Nephron progenitor cell (in vitro differentiated cells): ENCODE measurements around the gene B9D1.

Source experiments
- DNase-seq: peaks from one replicate; pipeline ENCODE4 v3.0.0; 2021
- H3K27ac Mint-ChIP-seq: 2 replicates; pipeline ENCODE4 v1.8.0; 2021; ENCODE audit warnings: mild to moderate bottlenecking, moderate library complexity, mixed read lengths
- H3K27me3 Mint-ChIP-seq: 2 replicates; pipeline ENCODE4 v1.8.0; 2021; ENCODE audit warnings: mild to moderate bottlenecking, low read depth, mixed read lengths; ENCODE audit not compliant: poor library complexity
- H3K36me3 Mint-ChIP-seq: 2 replicates; pipeline ENCODE4 v1.8.0; 2021; ENCODE audit warnings: low read depth, mixed read lengths
- H3K4me1 Mint-ChIP-seq: 2 replicates; pipeline ENCODE4 v1.8.0; 2021; ENCODE audit warnings: mixed read lengths
- H3K4me3 Mint-ChIP-seq: 2 replicates; pipeline ENCODE4 v1.8.0; 2021; ENCODE audit warnings: mild to moderate bottlenecking, moderate library complexity, mixed read lengths
- H3K9me3 Mint-ChIP-seq: 2 replicates; pipeline ENCODE4 v1.8.0; 2021; ENCODE audit warnings: mild to moderate bottlenecking, moderate library complexity, mixed read lengths
- TF ChIP-seq, protein P1 (sequence below): fragments of 200-600 bp; sonication (generic); IDR thresholded peaks from 2 replicates; pipeline ENCODE4 v1.5.0; 2021; ENCODE audit warnings: antibody characterized with exemption

Gene B9D1

DNA sequence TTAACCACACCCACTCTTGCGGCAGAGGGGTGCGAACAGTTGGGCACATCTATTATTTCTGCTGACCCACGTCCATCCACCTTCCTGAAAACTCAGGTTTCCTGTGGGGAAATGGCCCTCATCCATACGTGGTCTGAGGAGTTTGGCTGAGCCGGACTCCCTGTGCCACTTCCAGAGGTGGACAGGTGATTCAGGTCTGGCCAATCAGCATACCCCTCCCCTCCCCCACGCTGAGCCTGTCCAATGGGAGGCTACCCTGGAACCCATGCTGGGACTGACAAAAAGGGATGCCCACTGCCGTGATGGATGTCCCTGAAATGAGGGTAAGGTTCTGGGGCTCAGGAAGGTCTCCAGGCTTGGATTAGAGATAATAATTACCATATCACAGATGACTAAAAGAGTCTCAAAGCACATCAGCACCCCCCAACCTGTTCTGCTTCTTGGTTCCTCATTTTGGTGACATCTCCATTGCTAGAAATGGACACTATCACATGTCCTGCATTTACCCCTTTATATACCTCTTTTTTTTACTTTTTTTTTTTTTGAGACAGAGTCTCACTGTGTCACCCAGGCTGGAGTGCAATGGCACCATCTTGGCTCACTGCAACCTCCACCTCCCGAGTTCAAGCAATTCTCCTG is 10.5 kb upstream of the B9D1 start:
- H3K4me3 Mint-ChIP-seq = no peak overlapping the region
- no peaks in the 10 kb centered on the region for H3K27me3 Mint-ChIP-seq
- no peaks in the 10 kb centered on the region for H3K36me3 Mint-ChIP-seq
- DNase-seq = no peak
- no peaks in the 10 kb centered on the region for H3K9me3 Mint-ChIP-seq
- H3K27ac Mint-ChIP-seq = no peak overlapping the region
- TF ChIP-seq, protein P1, sequence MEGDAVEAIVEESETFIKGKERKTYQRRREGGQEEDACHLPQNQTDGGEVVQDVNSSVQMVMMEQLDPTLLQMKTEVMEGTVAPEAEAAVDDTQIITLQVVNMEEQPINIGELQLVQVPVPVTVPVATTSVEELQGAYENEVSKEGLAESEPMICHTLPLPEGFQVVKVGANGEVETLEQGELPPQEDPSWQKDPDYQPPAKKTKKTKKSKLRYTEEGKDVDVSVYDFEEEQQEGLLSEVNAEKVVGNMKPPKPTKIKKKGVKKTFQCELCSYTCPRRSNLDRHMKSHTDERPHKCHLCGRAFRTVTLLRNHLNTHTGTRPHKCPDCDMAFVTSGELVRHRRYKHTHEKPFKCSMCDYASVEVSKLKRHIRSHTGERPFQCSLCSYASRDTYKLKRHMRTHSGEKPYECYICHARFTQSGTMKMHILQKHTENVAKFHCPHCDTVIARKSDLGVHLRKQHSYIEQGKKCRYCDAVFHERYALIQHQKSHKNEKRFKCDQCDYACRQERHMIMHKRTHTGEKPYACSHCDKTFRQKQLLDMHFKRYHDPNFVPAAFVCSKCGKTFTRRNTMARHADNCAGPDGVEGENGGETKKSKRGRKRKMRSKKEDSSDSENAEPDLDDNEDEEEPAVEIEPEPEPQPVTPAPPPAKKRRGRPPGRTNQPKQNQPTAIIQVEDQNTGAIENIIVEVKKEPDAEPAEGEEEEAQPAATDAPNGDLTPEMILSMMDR = no peak
- H3K4me1 Mint-ChIP-seq = peaks cover 37% of the 10 kb centered on the region

GRCh38 chr17:19372439-19372838 is 9.9 kb upstream of the B9D1 start:
- TF ChIP-seq, protein P1 = no peak
- Mint-ChIP-seq H3K4me1 (peaks cover 37% of the 10 kb centered on the region), H3K27me3 (no peaks in the 10 kb centered on the region), H3K9me3 (no peaks in the 10 kb centered on the region), H3K27ac (no peak overlapping the region), H3K4me3 (no peak overlapping the region), H3K36me3 (no peaks in the 10 kb centered on the region)
- DNase-seq = no peak

DNA sequence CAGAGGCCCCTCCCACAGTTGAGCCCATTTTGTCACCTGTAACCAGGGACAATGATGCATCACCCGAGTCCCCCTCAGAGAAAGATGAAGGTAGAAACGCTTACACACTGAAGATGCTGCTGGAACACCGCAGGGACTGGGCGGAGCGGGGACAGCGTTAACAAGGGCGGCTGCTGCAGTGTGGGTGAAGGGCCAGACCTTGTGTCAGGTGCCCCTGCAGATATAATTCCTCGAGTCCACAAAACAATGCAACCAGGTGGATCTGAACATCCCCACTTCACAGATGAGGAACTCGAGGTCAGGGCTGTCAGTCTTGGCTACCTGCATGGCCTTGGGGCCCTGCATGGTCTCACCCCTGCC is 9.5 kb upstream of the B9D1 start:
- Mint-ChIP-seq H3K9me3 (no peaks in the 10 kb centered on the region), H3K27ac (no peak overlapping the region), H3K4me1 (peaks cover 34% of the 10 kb centered on the region), H3K27me3 (no peaks in the 10 kb centered on the region), H3K36me3 (no peaks in the 10 kb centered on the region), H3K4me3 (no peak overlapping the region)
- DNase-seq = no peak
- TF ChIP-seq, protein P1 = no peak

DNA sequence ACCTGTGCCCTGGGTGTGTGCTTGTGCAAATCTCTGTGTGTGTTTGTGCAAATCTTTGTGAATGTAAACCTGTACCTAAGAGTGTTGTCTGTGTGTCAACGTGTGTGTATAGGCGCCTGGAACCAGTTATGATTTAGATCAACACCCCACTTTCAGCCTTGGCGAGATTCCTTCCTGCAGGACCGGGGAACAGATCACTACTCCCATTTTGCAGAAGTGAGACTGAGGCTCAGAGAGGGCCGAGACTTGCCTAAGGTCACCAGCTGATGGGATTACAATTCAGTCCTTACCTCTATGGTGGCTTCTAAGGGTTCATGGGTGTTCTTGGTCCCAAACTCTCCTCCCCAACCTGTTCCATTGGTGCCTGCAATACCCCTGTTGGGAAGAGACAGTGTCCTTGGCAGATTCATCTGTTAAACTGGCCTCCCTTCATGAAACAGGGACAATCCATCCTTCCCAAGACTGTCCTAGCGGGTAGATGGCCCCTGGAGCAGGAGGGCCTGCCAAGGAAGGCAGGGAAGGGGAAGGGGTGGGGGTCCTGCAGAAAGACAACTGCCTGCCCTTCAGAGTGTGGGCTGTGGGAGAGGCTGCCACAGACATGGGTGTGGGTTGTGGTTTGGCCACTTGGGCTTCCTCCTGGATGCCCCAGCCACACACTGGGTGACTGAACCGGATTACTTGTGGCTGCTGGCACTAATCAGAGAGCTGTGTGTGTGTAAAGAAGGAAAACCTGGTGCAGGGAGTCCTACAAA is 8.9 kb upstream of the B9D1 start:
- no peak for DNase-seq
- no peaks in the 10 kb centered on the region for H3K9me3 Mint-ChIP-seq

DNA sequence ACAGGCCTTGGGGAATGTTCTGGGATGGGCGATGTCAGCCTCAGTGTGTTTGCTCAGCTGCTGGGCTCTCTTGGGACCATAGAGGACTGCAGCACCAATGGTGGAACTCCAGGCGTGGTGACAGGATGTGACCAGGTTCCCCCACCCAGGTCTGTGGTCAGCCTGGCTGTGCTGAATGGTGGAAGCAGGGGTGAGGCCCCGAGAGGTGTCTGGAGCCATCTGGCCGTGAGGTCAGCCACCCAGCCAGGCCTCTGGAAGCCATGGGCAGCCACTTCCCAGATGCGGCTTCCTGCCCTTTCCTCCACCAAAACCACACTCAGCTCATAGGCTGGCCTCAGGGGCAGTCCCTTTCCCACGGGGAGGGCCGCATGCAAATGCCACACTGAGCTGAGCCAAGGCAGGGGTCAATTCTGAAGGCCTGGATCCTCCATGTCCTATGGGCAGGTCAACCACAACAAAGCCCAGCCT is 8.0 kb upstream of the B9D1 start:
- no peak overlapping the region for H3K27ac Mint-ChIP-seq
- H3K4me3 Mint-ChIP-seq = no peak overlapping the region
- no peak for DNase-seq
- no peaks in the 10 kb centered on the region for H3K9me3 Mint-ChIP-seq
- H3K4me1 Mint-ChIP-seq = peaks cover 29% of the 10 kb centered on the region
- TF ChIP-seq, protein P1 = no peak
- no peaks in the 10 kb centered on the region for H3K36me3 Mint-ChIP-seq
- no peaks in the 10 kb centered on the region for H3K27me3 Mint-ChIP-seq

More for the DNA sequence above, 8.9 kb upstream of the B9D1 start:
- Mint-ChIP-seq H3K27ac (peak overlapping the region; percentile 68), H3K4me1 (peaks cover 29% of the 10 kb centered on the region), H3K4me3 (no peak overlapping the region), H3K27me3 (no peaks in the 10 kb centered on the region), H3K36me3 (no peaks in the 10 kb centered on the region)
- TF ChIP-seq, protein P1 = no peak
